Muscle layer of duodenum (tissue), 2 donors: ENCODE data around the gene CBX7.
A peak's percentile ranks its signal among the peaks of the same experiment; 100 is the strongest.
"Not testable (repeated sequence)": the region's sequence is repeated elsewhere in the genome, so short reads cannot be mapped to it uniquely, and the experiment has no call there.

Experiments
- H3K27ac ChIP-seq: one replicate; pipeline ENCODE4 v1.7.0; 2013; ENCODE audit warnings: mild to moderate bottlenecking, low read length
- H3K27me3 ChIP-seq: one replicate; pipeline ENCODE4 v1.7.0; 2013; ENCODE audit warnings: low read depth, mild to moderate bottlenecking, control low read depth, low read length
- H3K36me3 ChIP-seq, 2 donors: one replicate each; pipeline ENCODE4 v1.7.0; 2013; ENCODE audit warnings: low read length in 2 of 2, control low read depth in 1 of 2, mild to moderate bottlenecking in 1 of 2; ENCODE audit not compliant: insufficient read depth in 2 of 2, control insufficient read depth in 1 of 2
- H3K4me1 ChIP-seq, 2 donors: one replicate each; pipeline ENCODE4 v1.7.0; 2013; ENCODE audit warnings: low read length in 2 of 2, mild to moderate bottlenecking in 2 of 2, control low read depth in 1 of 2, moderate library complexity in 1 of 2; ENCODE audit not compliant: insufficient read depth in 2 of 2, control insufficient read depth in 1 of 2
- H3K4me3 ChIP-seq, 2 donors: one replicate each; pipeline ENCODE4 v1.7.0; 2013; ENCODE audit warnings: low read length in 2 of 2, low read depth in 1 of 2, mild to moderate bottlenecking in 1 of 2
- H3K9me3 ChIP-seq, 2 donors: one replicate each; pipeline ENCODE4 v1.7.0; 2013; ENCODE audit warnings: low read length in 2 of 2, control low read depth in 1 of 2, mild to moderate bottlenecking in 1 of 2; ENCODE audit not compliant: control insufficient read depth in 1 of 2
- donor health status: healthy.

The CBX7 gene

DNA sequence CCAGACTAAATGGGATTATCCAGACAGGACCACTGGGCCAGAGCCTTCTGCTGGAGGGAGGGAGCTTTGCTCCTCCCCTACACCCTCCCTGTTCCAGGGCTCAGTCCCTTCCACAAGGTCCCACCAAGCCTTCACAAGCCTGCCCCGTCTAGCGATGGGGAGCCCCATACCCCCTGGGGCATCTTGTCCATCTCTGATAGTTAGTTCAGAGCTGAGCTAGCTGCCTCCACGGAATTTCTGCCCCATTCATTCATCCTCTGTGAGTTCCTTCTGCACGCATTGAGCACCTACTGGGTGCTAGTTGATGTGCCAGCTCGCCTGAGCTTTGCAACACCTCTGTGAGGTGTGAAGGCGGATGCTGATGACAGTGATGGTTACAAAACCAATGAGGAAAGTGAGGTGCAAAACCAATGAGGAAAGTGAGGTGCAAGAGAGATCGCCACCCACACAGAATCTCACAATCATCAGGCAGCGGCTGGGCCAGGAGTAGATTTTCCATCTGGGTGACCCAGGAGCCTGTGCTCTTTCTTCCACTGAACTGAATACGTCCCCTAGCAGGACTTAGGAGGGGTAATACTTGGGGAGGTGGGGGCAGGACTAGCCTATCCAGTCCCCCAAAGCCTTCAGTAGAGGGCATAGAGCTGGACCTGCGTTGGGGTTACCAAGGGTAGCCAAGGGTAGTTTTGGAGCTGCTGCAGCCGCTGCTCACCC, 21.5 kb upstream of the CBX7 start:
- Histone ChIP-seq H3K27ac (peak overlapping the region; percentile 64), H3K4me3 (peak overlapping the region in 1 of 2 donors; percentile 12), H3K27me3 (no peaks in the 10 kb centered on the region), H3K36me3 (no peaks in the 10 kb centered on the region), H3K4me1 (peaks cover 18 to 52% of the 10 kb centered on the region in 2 donors), H3K9me3 (no peaks in the 10 kb centered on the region)

GRCh38 chr22:39173050-39173706, 20.7 kb upstream of the CBX7 start:
- H3K36me3 ChIP-seq = no peaks in the 10 kb centered on the region
- peak overlapping the region; percentile 64 for H3K27ac ChIP-seq
- H3K4me1 ChIP-seq = peaks cover 18 to 52% of the 10 kb centered on the region in 2 donors
- no peaks in the 10 kb centered on the region for H3K9me3 ChIP-seq
- H3K27me3 ChIP-seq = no peaks in the 10 kb centered on the region
- no peak overlapping the region for H3K4me3 ChIP-seq

DNA sequence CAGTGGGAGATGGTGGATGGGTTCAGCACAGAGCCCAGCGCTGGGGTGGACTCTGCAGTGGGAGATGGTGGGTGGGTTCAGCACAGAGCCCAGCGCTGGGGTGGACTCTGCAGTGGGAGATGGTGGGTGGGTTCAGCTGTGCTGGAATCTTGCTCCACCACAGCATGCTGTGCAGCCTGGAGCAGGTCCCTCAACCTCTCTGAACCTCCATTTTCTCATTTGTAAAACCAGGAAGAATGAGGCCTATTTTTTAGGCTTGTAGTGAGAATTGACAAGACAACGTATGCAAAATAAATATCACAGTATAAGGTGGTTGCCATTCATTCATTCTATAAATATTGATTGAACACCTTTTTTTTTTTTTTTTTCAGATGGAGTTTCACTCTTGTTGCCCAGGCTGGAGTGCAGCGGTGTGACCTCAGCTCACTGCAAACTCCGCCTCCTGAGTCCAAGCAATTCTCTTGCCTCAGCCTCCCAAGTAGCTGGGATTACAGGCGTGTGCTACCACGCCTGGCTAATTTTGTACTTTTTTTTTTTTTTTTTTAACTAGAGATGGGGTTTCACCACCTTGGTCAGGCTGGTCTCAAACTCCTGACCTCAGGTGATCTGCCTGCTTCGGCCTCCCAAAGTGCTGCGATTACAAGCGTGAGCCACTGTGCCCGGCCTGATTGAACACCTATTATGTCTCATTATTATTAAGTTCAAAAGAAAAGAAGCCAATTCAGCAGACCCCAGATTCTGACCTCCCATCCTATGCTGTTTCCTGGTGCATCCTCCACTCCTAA, 20.0 kb upstream of the CBX7 start:
- peaks cover 18 to 52% of the 10 kb centered on the region in 2 donors for H3K4me1 ChIP-seq
- not testable (repeated sequence) for H3K36me3 ChIP-seq, H3K27ac ChIP-seq, H3K27me3 ChIP-seq, H3K4me3 ChIP-seq, H3K9me3 ChIP-seq

GRCh38 chr22:39171623-39172264, 19.3 kb upstream of the CBX7 start:
- Histone ChIP-seq H3K27ac (no peak overlapping the region), H3K4me1 (peaks cover 18 to 52% of the 10 kb centered on the region in 2 donors)

DNA sequence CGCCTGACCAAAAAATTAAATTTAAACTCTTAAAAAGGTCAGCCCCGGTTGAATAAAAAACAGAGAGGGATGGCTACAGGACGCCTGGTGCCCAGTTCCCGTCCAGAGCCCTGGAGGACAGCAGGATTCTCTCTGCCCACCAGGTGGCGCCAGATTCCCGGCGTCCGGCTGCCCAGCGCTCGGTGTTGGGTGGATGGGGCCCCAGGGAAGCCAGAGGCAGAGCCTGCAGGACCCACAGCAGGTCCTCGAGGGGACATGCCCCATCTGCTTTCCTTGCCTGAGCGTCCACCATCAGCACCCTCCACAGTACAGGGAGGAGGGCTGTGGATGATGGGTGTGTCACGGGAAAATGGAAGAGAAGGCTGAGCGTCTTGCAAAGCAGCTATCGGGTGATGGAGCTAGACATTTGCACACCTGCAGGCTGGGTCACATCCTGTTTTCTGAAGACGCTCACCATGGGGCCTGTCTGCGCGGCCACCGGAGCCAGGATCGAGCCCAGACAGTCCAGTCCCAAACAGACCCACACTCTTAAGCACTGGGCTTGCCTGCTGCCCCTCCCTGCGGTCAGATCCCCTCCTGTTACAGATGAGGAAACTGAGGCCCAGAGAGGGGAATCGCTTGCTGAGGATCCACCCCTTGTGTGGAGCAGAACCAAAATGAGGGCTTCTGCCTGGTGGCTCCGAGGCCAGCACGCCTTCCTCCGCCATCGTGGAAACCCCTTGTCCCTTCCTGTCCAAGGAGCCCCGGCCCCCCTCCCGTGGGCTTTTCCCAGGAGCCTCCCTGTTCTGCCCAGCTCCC, 18.5 kb upstream of the CBX7 start:
- Histone ChIP-seq H3K4me1 (peaks cover 18 to 48% of the 10 kb centered on the region in 2 donors), H3K27me3 (no peaks in the 10 kb centered on the region), H3K4me3 (no peak overlapping the region), H3K9me3 (no peaks in the 10 kb centered on the region), H3K36me3 (no peaks in the 10 kb centered on the region), H3K27ac (no peak overlapping the region)

More at GRCh38 chr22:39171623-39172264, 19.3 kb upstream of the CBX7 start:
- no peak overlapping the region for H3K4me3 ChIP-seq
- H3K36me3 ChIP-seq = no peaks in the 10 kb centered on the region
- H3K9me3 ChIP-seq = no peaks in the 10 kb centered on the region
- H3K27me3 ChIP-seq = no peaks in the 10 kb centered on the region

- Histone ChIP-seq H3K27ac (no peak overlapping the region), H3K36me3 (no peaks in the 10 kb centered on the region), H3K4me3 (no peak overlapping the region), H3K9me3 (no peaks in the 10 kb centered on the region), H3K4me1 (peaks cover 13 to 37% of the 10 kb centered on the region in 2 donors), H3K27me3 (no peaks in the 10 kb centered on the region)
These were observed 17.5 kb upstream of the CBX7 start for GRCh38 chr22:39169797-39170466.

GRCh38 chr22:39166547-39166946, 14.1 kb upstream of the CBX7 start:
- no peaks in the 10 kb centered on the region for H3K27me3 ChIP-seq
- H3K4me3 ChIP-seq = no peak overlapping the region
- no peaks in the 10 kb centered on the region for H3K9me3 ChIP-seq
- H3K27ac ChIP-seq = no peak overlapping the region
- H3K4me1 ChIP-seq = peaks cover 0 to 8% of the 10 kb centered on the region in 2 donors
- no peaks in the 10 kb centered on the region for H3K36me3 ChIP-seq

DNA sequence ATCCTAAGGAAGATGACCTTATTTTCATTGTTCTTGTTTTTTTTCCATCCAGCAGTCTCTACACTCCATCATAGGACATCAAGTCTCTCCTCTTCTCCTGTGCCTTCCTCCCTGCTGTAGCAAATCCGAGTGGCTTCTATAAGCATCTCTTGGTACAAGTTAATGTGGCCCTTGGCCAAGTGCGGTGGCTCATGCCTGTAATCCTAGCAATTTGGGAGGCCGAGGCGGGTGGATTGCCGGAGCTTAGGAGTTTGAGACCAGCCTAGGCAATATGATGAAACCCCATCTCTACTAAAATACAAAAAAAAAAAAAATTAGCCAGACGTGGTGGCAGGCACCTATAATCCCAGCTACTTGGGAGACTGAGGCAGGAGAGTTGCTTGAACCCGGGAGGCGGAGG, 3.6 kb upstream of the CBX7 start:
- not testable (repeated sequence) for H3K36me3 ChIP-seq, H3K4me1 ChIP-seq, H3K27me3 ChIP-seq, H3K9me3 ChIP-seq, H3K27ac ChIP-seq, H3K4me3 ChIP-seq

GRCh38 chr22:39155421-39155820, 2.9 kb upstream of the CBX7 start:
- Histone ChIP-seq H3K4me3 (no peak overlapping the region), H3K9me3 (no peaks in the 10 kb centered on the region), H3K27me3 (peaks cover 9% of the 10 kb centered on the region)

DNA sequence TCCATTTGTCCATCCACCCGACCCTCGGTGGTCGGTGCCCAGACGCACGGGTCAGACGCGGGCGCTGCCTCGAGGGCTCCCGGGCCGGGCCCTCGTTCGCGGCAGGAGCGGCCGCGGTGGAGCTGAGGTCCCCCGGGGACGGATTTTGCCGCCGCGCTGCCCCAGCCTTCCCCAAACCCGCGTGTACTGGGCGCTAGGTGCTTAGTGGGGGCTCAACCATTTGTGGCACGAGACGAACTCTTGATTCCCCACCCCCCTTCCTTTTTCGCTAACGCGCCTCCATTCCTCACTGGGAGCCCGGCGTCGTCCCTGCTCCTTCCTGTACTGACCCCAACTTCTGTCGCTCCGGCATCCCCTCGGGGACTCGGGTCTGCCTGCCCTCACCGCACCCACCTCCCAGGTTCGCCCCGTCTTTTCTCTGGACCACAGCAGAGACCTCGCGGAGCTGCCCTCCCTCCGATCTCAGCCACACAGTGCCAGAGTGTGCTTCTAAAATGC, 789 bp upstream of the CBX7 start:
- H3K9me3 ChIP-seq = no peaks in the 10 kb centered on the region
- peak overlapping the region; percentile 56 for H3K27ac ChIP-seq
- H3K36me3 ChIP-seq = peaks cover 5% of the 10 kb centered on the region in 2 donors
- peak overlapping the region; percentile 46 to 65 for H3K4me3 ChIP-seq
- peaks cover 9% of the 10 kb centered on the region for H3K27me3 ChIP-seq
- H3K4me1 ChIP-seq = peaks cover 6 to 33% of the 10 kb centered on the region in 2 donors

More at GRCh38 chr22:39155421-39155820, 2.9 kb upstream of the CBX7 start:
- Histone ChIP-seq H3K36me3 (no peaks in the 10 kb centered on the region), H3K27ac (no peak overlapping the region), H3K4me1 (peaks cover 6 to 11% of the 10 kb centered on the region in 2 donors)
